OCI-LY3 (cell line): ENCODE data around the gene DAB1.

Source experiments
- EZH2phosphoT487 ChIP-seq: fragments of 200-600 bp; shearing (Covaris generic); IDR thresholded peaks from 2 replicates; pipeline ENCODE4 v1.6.1; 2018; ENCODE audit warnings: antibody characterized with exemption, mixed run types, low read depth
- TF ChIP-seq, protein P1 (sequence below): fragments of 200-600, 300-600 bp; sonication (generic); IDR thresholded peaks from 2 replicates; pipeline ENCODE4 v1.5.1; 2014; ENCODE audit warnings: antibody characterized with exemption, low read length, low read depth

DNA sequence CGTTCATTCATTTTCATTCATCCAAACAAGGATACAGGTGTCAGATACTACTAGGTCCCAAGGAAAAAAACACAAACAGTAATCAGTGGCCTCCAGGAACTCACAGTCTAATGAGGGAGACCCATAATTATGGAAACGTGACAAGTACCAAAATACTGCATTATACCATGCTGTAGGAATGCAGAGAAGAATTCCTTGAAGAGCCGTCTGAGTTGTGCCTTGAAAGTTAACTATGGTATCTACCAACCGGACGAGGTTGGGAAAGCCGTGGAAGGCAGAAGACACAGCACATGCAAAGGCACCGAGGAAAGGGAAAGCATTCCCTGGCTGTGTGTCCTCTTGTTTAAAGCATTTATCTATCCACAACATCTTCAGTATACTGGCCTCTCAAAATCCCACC lies 206.0 kb downstream of the DAB1 start:
- TF ChIP-seq, protein P1, sequence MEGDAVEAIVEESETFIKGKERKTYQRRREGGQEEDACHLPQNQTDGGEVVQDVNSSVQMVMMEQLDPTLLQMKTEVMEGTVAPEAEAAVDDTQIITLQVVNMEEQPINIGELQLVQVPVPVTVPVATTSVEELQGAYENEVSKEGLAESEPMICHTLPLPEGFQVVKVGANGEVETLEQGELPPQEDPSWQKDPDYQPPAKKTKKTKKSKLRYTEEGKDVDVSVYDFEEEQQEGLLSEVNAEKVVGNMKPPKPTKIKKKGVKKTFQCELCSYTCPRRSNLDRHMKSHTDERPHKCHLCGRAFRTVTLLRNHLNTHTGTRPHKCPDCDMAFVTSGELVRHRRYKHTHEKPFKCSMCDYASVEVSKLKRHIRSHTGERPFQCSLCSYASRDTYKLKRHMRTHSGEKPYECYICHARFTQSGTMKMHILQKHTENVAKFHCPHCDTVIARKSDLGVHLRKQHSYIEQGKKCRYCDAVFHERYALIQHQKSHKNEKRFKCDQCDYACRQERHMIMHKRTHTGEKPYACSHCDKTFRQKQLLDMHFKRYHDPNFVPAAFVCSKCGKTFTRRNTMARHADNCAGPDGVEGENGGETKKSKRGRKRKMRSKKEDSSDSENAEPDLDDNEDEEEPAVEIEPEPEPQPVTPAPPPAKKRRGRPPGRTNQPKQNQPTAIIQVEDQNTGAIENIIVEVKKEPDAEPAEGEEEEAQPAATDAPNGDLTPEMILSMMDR: no peak
- no peak for TF ChIP-seq EZH2phosphoT487
